Left kidney (tissue), 2 donors: ENCODE data around the gene ZDHHC8. TPM values are rescaled to one million over a fixed set of nuclear protein-coding genes. Genes with fewer than 3 reads are reported as not detected.

ENCODE experiments used
- DNase-seq: peaks from one replicate; pipeline ENCODE4 v3.0.0-alpha.2; 2013
- polyA plus RNA-seq: library from polyadenylated mRNA; unstranded; fragments of 120-200 nt; gene quantifications from one replicate; pipeline ENCODE4 v1.2.1, GENCODE V29; 2013; ENCODE audit not compliant: insufficient read length

Gene ZDHHC8
- polyA plus RNA-seq, 1 donor: 37.9 TPM

DNA sequence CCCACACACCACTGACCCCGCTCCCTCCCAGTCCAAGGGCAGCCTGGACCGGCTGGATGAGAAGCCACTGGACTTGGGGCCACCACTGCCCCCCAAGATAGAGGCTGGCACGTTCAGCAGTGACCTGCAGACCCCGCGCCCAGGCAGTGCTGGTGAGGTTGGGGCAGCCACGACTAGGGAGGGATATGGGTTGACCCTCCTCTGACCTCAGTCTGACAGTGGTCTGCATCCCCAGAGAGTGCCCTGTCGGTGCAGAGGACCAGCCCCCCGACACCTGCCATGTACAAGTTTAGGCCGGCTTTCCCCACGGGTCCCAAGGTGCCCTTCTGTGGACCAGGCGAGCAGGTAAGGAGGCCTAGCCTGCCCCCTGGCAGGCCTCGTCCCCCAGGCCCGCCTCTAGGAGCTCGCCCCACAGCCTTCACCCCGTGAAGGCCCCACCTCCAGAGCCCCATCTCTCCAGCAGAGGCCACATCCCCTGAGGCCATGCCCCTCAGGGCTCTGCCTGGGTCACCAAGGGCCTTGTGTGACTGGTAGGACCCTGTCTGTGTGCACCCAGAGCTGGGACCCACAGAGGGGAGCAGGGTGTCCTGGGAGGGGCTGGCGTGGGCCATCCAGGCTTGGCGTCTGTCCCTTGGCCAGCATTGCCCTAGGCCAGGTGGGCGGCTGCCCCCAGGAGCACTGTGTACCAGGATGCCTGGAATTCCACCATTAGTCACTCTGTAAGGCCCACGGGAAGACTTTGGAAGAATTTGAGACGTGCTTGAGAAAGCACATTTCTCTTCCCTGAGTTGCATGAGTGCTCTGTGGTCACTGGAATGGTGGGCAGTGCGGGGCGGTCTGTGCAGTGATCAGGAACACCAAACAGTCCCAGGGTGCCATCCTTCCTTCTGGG, 9.8 kb downstream of the ZDHHC8 start:
- DNase-seq: no peak

DNA sequence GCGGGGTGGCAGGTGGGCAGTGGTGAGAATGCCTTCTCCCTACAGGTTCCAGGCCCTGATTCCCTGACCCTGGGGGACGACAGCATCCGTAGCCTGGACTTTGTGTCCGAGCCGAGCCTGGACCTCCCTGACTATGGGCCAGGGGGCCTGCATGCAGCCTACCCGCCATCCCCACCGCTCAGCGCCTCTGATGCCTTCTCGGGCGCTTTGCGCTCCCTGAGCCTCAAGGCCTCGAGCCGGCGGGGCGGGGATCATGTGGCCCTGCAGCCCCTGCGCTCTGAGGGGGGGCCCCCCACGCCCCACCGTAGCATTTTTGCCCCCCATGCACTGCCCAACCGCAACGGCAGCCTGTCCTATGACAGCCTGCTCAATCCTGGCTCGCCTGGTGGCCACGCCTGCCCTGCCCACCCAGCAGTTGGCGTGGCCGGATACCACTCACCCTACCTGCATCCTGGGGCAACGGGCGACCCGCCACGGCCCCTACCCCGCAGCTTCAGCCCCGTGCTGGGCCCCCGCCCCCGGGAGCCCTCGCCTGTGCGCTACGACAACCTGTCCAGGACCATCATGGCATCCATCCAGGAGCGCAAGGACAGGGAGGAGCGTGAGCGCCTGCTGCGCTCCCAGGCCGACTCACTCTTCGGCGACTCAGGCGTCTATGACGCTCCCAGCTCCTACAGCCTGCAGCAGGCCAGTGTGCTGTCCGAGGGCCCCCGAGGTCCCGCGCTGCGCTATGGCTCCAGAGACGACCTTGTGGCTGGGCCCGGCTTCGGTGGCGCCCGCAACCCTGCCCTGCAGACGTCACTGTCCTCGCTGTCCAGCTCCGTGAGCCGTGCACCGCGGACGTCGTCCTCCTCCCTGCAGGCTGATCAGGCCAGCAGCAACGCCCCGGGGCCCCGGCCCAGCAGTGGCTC, 11.4 kb downstream of the ZDHHC8 start:
- DNase-seq: no peak

DNA sequence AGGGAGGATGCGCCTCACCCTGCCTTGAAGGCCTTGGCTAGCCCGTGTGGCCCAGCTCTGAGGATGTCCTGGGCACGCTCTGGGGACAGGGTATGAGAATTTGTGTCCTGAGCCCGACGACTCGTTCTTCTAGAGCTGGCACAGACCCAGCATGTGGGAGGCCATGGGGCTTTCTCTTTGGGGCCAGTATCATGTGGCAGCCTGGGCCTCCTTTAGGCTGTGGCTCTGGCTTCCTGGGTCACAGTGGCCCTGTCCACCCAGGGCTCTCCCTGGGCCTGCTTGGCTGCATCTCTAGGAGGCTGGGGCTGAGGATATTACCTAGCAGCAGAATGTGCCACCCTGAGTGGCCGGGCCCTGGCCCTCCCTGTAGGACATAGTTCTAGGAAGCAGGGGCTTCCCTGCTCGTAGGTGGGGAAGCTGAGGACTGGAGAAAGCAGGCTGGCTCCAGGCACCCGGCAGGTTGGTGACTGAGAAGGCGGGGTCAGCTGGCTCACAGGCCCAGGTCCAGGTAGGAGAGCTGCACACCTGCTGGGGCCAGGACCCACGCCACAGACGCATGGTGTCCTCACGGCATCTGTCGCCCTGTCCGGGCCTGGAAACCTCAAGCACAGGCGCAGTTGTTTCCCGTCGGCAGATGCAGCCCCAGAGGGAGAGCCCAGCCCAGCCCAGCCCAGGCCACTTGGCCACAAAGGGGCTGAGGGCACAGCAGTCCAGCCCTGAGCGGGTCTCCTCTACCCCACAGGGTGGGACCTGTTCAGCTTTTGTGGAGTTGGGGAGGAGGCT, 12.5 kb downstream of the ZDHHC8 start:
- no peak for DNase-seq

DNA sequence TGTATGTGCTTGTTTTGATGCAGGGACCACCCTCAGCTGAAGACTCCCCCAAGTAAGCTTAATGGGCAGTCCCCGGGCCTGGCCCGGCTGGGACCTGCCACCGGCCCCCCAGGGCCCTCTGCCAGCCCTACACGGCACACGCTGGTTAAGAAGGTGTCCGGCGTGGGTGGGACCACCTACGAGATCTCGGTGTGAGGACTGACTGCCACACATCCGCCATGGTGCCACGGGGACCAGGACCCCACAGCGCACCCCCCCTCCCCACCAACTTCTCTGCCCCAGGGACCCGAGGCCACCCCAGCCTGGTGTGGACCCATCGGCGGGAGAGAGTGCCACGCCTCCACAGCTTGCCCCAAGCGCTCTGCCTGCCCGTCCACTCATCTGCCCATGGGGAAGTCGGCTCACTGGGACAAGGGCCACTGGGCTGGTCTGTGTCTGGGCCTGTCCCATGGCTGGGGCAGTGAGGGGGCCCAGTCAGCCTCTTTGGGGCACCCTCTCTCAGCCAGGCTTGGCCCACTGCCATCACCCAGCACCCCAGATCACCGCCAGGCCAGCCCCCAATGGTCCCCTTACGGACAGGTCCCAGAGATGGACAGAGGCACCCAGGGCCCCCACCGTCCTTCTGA, 13.7 kb downstream of the ZDHHC8 start:
- DNase-seq: no peak

DNA sequence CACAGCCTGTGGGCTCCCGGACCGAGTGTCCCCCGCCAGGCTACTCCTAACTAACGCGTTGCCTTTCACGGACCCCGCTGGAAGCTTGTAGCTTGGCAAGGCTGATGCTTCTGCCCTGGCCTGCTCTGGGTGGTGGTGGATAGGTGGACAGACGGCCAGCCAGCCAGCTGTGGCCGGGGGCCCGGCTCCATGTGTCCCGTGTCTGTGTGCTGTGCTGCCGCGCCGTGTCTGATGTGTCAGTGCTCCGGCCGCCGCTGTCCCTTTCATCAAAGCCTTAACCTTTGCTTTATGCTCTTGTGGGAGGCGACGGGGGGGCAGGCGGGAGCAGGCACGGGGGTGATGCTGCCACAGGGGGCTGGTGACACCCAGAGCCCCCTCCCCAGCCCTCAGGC, 14.2 kb downstream of the ZDHHC8 start:
- DNase-seq: no peak

DNA sequence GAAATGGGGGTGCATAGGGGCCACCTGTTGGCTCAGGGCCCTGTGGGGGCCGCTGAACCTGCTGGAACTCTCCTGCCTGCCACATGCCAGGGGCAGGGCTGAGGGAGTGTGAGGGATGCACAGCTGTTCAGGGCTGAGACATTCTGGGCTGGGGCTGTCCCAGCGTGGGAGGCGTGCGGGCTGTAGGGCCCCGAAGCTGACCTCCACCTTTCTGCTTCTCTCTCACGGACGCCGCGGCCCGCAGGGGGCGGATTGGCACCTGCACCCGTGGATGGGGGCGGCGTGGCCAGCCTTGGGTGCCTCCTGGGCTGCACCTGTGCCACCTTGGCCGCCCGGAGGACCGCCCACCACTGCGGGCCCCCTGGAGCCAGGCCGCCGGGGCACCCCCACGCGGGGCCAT, 15.2 kb downstream of the ZDHHC8 start:
- DNase-seq: no peak

DNA sequence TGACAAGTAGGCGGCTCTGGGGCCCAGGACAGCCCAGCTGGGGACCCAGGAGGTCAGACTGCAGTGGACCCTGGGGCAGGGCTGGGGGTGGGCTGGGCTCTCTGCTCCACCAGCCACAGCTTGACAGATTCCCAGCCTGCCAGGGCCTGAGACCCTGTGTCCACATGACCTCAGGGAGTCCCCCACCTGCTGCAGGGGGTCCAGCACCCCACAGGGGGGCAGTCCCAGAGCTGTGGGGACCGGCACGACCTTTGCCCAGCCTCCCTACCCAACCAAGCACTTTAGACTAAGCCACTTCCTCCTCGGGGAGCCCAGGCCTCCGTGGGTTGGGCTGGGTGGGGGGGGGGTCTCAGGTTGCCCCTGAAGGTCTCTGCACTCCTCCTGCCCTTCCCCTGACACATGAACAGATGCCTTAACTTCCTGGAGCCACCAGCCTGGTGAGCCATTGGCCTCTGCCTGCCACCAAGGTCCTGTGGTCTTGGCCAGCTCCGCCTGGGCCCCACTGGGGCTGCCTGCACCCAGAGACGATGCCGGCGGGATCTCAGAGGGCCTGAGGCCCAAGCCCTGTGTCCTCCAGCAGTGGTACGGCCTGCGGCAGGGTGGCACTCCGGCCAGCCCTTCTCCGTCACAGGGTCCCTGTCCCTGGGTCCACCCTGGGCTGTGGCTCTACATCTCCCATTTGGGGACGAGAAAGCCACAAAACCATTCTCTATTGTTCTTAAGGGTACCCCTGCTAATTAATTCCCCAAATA, 15.8 kb downstream of the ZDHHC8 start:
- no peak for DNase-seq

DNA sequence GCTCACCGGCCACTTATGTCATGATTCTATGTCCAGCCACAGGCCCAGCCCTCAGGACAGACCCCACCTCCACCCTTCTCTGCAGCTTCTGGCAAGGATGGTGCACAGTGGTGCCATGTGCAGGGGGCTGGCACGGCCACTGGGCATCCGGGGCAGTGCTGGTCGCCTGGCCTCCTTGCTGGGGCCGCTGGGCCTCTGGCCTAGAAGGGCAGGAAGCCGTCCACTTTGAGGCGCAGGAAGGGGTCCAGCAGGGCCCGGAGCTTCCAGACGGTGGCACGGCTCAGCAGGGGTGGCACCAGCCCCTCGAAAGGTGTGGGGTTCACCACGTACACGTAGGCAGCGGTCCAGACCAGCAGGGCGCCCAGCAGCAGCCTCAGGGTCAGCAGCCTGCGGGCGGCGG, 16.8 kb downstream of the ZDHHC8 start:
- DNase-seq: no peak

DNA sequence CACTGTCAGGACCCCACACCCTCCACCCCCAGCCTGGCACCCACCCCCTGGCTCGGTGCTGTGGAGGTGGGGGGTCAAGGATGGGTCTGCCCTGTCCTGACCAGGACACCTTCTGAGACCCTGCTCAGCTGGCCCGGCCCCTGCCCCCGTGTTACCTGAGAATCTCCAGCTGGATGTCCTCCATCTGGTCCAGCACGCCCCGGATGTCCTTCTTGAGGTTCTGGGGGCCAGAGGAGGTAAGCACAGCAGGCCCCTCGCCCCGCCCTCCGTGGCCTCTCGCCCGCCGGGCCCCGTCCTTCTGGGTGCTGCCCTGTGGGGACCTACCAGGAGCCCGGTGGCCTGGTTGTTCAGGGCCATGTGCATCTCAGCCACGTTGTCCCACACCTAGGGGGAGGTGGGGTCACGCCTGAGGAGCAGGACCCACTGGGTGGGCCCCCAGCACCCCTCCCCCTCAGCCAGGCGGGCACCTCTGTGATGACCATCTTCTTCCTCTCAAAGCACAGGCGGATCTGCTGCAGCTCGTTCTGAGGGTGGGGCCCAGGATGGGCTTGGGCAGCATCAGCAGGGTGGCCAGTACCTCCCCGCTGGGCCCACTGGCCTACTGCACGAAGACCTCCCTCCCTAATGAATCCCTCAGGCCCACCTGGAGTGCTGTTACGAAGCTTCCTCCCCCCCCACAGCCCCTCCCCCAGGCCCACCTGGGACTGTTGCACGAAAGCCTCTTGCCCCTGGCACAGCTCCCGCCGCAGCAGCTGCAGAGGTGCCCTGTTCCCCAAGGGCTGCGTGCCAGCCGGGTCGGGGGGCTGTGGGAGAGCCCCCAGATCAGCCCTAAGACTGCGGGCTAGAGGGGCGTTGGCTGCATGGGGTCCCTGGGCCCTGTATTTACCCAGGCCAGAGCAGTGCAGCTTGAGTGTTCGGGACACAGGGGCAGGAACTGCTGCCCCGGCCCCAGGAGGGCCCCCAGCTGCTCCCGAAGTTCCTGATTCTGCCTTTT, 17.9 kb downstream of the ZDHHC8 start:
- no peak for DNase-seq

DNA sequence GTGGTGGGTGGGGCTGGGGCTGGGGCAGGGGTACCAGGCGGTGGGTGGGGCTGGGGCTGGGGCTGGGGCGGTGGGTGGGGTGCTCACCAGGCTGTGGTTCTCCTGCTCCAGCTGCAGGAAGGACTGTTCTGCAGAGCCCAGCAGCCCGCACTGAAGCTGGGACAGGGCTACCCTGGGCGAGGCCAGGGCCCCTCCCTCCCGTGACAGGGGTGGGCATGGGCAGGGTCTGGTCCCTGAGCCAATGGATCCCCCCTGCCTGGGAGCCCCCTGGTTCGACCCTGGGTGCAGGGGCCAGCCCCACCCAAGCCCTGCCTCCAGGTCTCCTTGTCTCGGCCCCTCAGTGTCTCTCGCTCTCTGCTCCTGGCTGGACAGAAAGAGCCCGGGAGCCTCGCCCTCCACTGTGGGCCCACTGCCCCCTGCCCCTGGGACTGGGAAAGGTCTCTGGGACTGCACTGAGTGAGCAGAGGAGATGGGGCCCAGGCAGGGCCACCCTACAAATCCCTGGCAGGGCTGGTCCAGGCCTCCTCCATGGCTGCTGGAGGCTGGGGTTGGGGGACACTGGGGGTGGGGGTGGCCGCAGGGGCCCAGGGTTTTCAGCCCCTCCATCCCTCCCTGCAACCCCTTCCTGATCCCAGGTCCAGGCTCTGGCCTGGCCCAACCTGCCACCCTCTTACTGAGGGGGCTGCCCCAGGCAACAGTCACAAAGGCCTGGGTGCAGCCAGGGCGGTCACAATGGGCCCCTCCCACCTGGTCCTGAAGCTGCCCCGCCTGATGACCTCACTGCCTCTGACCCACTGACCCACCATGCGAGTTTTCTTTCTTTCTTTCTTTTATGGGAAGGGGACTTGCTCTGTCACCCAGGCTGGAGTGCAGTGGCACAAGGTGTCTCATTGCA, 19.0 kb downstream of the ZDHHC8 start, which contains the start of gene CCDC188:
TSS of gene CCDC188 (minus strand) at position 675 of the 895 bp plus-strand sequence. CDS start at position 606, 69 bp downstream.
- no peak for DNase-seq

DNA sequence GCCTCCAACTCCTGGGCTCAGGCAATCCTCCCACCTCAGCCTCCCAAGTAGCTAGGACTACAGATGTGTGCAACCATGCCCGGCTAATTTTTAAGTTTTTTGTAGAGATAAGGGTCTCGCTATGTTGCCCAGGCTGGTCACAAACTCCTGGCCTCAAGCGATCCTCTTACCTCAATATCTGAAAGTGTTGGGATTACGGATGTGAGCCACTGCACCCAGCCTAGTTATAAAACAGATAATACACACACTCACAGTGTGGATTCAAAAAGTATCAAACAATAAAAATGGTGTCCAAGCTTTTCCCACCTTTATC, 19.6 kb downstream of the ZDHHC8 start:
- DNase-seq: no peak

DNA sequence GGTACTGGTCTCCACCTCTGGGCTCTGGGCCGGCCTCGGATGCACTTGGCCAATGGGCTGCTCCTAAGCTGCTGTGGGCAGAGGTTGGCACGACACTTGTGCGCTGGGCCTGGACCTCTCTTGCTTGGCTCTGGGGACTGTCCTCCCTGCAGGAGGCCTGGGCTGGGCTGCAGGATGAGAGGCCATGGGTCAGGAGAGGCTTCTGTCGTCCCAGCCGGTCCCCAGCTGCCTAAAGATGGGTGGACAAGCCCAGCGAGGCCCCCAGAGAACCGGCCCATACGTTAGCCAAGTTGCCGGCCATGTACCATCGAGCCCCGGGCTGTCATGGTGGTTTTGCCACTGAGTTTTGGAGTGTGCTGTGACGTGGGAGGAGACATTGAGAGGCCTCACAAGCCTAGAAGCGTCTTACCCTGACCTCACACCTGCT, 20.9 kb downstream of the ZDHHC8 start:
- no peak for DNase-seq

DNA sequence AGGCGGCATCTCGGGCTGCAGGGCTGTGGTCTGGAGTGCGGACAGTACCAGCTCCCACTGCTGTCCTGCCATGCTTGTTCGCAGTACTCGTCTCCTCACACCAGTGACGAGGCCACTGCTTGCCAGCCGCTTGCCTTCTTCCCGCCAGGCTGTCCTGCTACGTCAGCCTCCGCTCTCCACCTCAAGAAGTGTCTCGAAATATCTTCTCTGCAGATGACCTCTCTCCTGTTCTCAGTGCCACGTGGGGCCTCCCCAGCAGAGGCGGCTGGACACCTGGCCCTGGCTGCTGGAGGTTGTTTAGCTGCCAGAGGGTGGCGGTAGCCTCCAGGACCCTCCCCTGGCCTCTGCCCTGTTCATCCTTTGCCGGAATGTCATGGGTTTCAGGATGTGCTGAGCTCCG, 22.3 kb downstream of the ZDHHC8 start:
- DNase-seq: no peak

DNA sequence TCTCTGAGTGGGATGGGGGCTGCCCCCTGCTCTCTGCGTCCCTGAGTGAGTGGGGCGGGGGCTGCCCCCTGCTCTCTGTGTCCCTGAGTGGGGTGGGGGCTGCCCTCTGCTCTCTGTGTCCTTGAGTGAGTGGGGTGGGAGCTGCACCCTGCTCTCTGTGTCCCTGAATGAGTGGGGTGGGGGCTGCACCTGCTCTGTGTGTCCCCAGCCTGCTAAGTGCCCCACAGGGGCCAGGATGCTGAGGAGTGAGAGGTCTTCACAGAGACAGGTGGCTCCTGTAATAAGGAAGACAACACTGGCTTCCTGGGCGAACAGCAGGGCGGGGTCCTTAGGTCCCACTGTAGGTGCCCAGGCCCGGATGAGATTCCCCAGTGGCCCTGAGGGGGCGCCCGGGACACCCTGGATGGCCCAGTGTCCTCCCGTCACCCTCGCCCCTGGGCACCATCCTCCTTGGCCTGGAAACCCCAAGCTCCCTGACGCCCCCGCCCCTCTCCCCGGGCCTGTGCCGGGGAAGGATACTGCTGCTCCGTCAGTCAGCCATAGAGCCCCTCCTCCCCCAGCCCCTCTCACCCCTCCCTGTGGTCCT, 23.1 kb downstream of the ZDHHC8 start:
- no peak for DNase-seq

DNA sequence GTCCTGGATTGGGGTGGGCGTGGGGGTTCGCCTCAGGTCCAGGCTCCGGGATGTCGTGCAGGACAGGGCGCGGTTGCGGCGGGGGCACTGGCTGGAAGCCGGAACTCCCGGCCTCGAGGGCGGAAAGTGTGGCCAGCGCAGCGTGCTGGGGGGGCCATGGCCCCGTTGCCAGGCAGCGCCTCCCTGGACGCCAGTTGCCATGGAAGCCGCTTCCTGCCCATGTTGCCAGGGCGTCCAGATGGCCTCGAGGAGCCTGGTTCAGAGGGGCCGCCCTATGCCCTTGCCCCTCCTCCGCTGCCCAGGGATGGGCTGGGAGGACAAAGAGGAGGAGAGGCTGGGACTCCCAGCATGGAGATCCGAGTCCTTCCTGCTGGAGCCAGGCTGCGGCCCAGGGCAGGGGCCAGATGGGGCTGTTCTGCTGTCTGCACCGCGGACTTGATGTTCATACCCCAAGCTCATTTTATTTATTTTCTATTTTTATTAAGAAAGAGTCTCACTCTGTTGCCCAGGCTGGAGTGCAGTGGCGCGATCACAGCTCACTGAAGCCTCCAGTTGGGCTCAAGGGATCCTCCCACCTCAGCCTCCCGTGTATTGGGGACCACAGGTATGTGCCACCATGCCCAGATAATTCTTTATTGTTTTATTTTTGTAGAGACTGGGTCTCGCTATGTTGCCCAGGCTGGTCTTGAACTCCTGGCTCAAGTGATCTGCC, 23.9 kb downstream of the ZDHHC8 start:
- no peak for DNase-seq

DNA sequence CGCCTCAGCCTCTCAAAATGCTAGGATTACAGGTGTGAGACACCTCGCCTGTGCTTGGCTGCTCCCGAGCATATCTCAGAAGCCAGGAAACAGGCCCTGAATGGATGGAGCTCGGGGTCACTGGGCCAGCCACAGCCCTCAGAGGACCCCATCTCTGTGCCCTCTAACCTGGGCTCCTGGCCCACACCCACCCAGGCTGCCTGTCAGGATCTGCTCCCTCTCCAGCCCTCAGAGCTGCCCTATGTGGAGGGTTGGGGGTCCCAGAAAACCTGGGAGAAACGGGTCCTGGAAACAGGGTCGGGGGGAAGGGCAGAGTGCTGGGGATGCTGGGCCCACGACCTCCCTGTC, 24.4 kb downstream of the ZDHHC8 start:
- DNase-seq: no peak

DNA sequence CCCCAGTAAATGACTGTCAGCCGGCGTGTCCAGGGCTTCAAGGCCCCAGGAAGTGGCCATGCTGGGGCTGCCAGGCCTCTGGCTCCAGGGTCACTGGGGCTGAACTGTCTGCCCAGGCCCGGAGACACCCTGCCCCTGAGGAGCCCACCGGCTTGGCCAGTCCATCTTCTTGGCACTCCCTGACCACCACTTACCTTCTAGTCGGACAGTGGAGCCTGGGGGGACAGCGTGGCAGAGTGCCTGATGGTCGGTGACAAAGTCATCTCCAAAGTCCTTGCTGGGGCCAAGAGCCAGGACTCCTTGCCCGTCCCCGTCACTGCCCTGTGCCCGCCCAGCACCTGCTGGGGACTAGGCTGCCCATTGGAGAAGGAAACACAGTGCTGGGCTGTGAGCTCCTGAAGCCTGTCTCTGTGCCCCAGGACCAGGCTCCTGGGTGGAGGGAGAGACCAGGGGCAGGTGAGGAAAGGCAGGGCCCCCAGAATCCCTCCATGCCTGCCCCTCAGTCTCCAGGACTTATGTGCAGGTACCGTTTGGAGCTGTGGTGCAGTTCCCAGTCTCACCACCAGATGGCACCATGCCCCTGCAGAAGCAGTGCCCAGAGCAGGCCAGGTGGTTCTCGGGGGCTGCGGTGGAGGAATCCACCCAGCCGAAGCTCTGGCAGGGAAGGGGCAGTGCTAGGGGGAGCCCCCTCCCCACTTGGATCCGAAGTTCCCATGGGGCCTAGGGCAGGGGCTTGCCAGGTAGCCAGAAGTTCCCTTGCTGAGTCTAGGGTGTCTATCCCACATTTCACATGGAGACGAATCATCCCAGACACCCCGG, 25.2 kb downstream of the ZDHHC8 start:
- DNase-seq: peak; percentile 68
